Natural killer cell treated with Interleukin-12 subunit alpha and Interleukin-12 subunit beta and Interleukin-15 and Interleukin-18, amount 100 ng/mL, for 72 hours (primary cell): ENCODE data around the gene ENKUR. TPM values are rescaled to one million over a fixed set of nuclear protein-coding genes. Genes with fewer than 3 reads are reported as not detected.
"Not testable (repeated sequence)": the region's sequence is repeated elsewhere in the genome, so short reads cannot be mapped to it uniquely, and the experiment has no call there.

Experiments
- ATAC-seq, 2 donors: fragments of 150-1000 bp; cut with Tn5 transposase in 1 of 2; sonication (Bioruptor Pico), chemical (Tn5 transposase) in 1 of 2; 2 replicates each; pipeline ENCODE4 v1.10.0; 2021
- DNase-seq: peaks from one replicate; pipeline ENCODE4 v3.0.0; 2022; ENCODE audit warnings: low spot score
- H3K27ac Mint-ChIP-seq, 2 donors: 1 replicate in 1 of 2; 2 replicates in 1 of 2; pipeline ENCODE4 v1.8.0; 2022; ENCODE audit warnings: mixed read lengths in 2 of 2, mild to moderate bottlenecking in 1 of 2, moderate library complexity in 1 of 2
- H3K27me3 Mint-ChIP-seq, 2 donors: 1 replicate in 1 of 2; 2 replicates in 1 of 2; pipeline ENCODE4 v1.8.0; 2022; ENCODE audit warnings: mixed read lengths in 2 of 2
- H3K36me3 Mint-ChIP-seq: one replicate; pipeline ENCODE4 v1.8.0; 2022; ENCODE audit warnings: mixed read lengths
- H3K4me1 Mint-ChIP-seq, 2 donors: 1 replicate in 1 of 2; 2 replicates in 1 of 2; pipeline ENCODE4 v1.8.0; 2022; ENCODE audit warnings: low read depth in 2 of 2, mixed read lengths in 2 of 2, mild to moderate bottlenecking in 1 of 2
- H3K4me3 Mint-ChIP-seq: one replicate; pipeline ENCODE4 v1.8.0; 2022; ENCODE audit warnings: mixed read lengths
- H3K9me3 Mint-ChIP-seq: 2 replicates; pipeline ENCODE4 v1.8.0; 2022; ENCODE audit warnings: mixed read lengths
- total RNA-seq, 2 donors: library from RNA; stranded (reverse); gene quantifications; one replicate each; pipeline ENCODE4 v1.2.3, GENCODE V29; 2022

Gene ENKUR
- total RNA-seq, 2 donors from 2014 or later = not detected

- H3K27me3 Mint-ChIP-seq = no peaks in the 10 kb centered on the region
- ATAC-seq (no peak), DNase-seq (no peak)
- no peaks in the 10 kb centered on the region for H3K9me3 Mint-ChIP-seq
- H3K4me1 Mint-ChIP-seq = no peaks in the 10 kb centered on the region
- H3K36me3 Mint-ChIP-seq = no peaks in the 10 kb centered on the region
- H3K27ac Mint-ChIP-seq = no peak overlapping the region
- no peak overlapping the region for H3K4me3 Mint-ChIP-seq
Measured at GRCh38 chr10:24982319-24983112, 33.4 kb downstream of the ENKUR start.

GRCh38 chr10:24981161-24981710, 34.7 kb downstream of the ENKUR start:
- Mint-ChIP-seq H3K4me1 (no peaks in the 10 kb centered on the region), H3K36me3 (no peaks in the 10 kb centered on the region), H3K9me3 (no peaks in the 10 kb centered on the region), H3K27me3 (no peaks in the 10 kb centered on the region), H3K27ac (no peak overlapping the region), H3K4me3 (no peak overlapping the region)
- DNase-seq (no peak), ATAC-seq (no peak)

GRCh38 chr10:24979685-24980084, 36.3 kb downstream of the ENKUR start:
- ATAC-seq = no peak
- Mint-ChIP-seq H3K36me3 (no peaks in the 10 kb centered on the region), H3K4me3 (no peak overlapping the region), H3K9me3 (no peaks in the 10 kb centered on the region), H3K27me3 (no peaks in the 10 kb centered on the region), H3K4me1 (no peaks in the 10 kb centered on the region), H3K27ac (no peak overlapping the region)
- no peak for DNase-seq

GRCh38 chr10:24974976-24975375, 41.0 kb downstream of the ENKUR start:
- H3K4me3 Mint-ChIP-seq = no peak overlapping the region
- no peaks in the 10 kb centered on the region for H3K4me1 Mint-ChIP-seq
- no peaks in the 10 kb centered on the region for H3K36me3 Mint-ChIP-seq
- no peaks in the 10 kb centered on the region for H3K27me3 Mint-ChIP-seq
- ATAC-seq (no peak), DNase-seq (no peak)
- H3K27ac Mint-ChIP-seq = no peak overlapping the region
- no peaks in the 10 kb centered on the region for H3K9me3 Mint-ChIP-seq

GRCh38 chr10:24973163-24973562, 42.8 kb downstream of the ENKUR start:
- Mint-ChIP-seq H3K36me3 (no peaks in the 10 kb centered on the region), H3K4me1 (no peaks in the 10 kb centered on the region), H3K9me3 (no peaks in the 10 kb centered on the region), H3K27me3 (no peaks in the 10 kb centered on the region), H3K4me3 (no peak overlapping the region), H3K27ac (no peak overlapping the region)
- DNase-seq (no peak), ATAC-seq (no peak)

GRCh38 chr10:24971374-24971773, 44.6 kb downstream of the ENKUR start:
- ATAC-seq (no peak), DNase-seq (no peak)
- H3K27ac Mint-ChIP-seq = no peak overlapping the region
- H3K9me3 Mint-ChIP-seq = no peaks in the 10 kb centered on the region
- no peak overlapping the region for H3K4me3 Mint-ChIP-seq
- no peaks in the 10 kb centered on the region for H3K36me3 Mint-ChIP-seq
- H3K27me3 Mint-ChIP-seq = no peaks in the 10 kb centered on the region
- no peaks in the 10 kb centered on the region for H3K4me1 Mint-ChIP-seq

GRCh38 chr10:24969841-24970281, 46.1 kb downstream of the ENKUR start:
- no peaks in the 10 kb centered on the region for H3K27me3 Mint-ChIP-seq
- no peaks in the 10 kb centered on the region for H3K36me3 Mint-ChIP-seq
- no peaks in the 10 kb centered on the region for H3K9me3 Mint-ChIP-seq
- ATAC-seq (no peak), DNase-seq (no peak)
- no peak overlapping the region for H3K4me3 Mint-ChIP-seq
- no peak overlapping the region for H3K27ac Mint-ChIP-seq
- no peaks in the 10 kb centered on the region for H3K4me1 Mint-ChIP-seq

- not testable (repeated sequence) for H3K4me1 Mint-ChIP-seq, H3K27ac Mint-ChIP-seq, DNase-seq, H3K9me3 Mint-ChIP-seq, H3K4me3 Mint-ChIP-seq, H3K36me3 Mint-ChIP-seq, ATAC-seq, H3K27me3 Mint-ChIP-seq
Measured at GRCh38 chr10:24968951-24969350, 47.0 kb downstream of the ENKUR start.

- no peaks in the 10 kb centered on the region for H3K4me1 Mint-ChIP-seq
- no peak overlapping the region for H3K27ac Mint-ChIP-seq
- H3K36me3 Mint-ChIP-seq = no peaks in the 10 kb centered on the region
- no peaks in the 10 kb centered on the region for H3K27me3 Mint-ChIP-seq
- DNase-seq (no peak), ATAC-seq (no peak)
- no peaks in the 10 kb centered on the region for H3K9me3 Mint-ChIP-seq
- no peak overlapping the region for H3K4me3 Mint-ChIP-seq
Measured at GRCh38 chr10:24968349-24968748, 47.6 kb downstream of the ENKUR start.

- Mint-ChIP-seq H3K9me3 (no peaks in the 10 kb centered on the region), H3K4me3 (no peak overlapping the region), H3K36me3 (no peaks in the 10 kb centered on the region), H3K4me1 (no peaks in the 10 kb centered on the region), H3K27ac (no peak overlapping the region), H3K27me3 (no peaks in the 10 kb centered on the region)
- ATAC-seq (no peak), DNase-seq (no peak)
Measured at GRCh38 chr10:24966962-24967481, 48.9 kb downstream of the ENKUR start.

- ATAC-seq (no peak), DNase-seq (no peak)
- Mint-ChIP-seq H3K27ac (no peak overlapping the region), H3K9me3 (no peaks in the 10 kb centered on the region), H3K36me3 (no peaks in the 10 kb centered on the region), H3K27me3 (no peaks in the 10 kb centered on the region), H3K4me1 (no peaks in the 10 kb centered on the region), H3K4me3 (no peak overlapping the region)
Measured at GRCh38 chr10:24965051-24965450, 50.9 kb downstream of the ENKUR start.

- Mint-ChIP-seq H3K4me3 (no peak overlapping the region), H3K27me3 (no peaks in the 10 kb centered on the region), H3K4me1 (no peaks in the 10 kb centered on the region), H3K9me3 (no peaks in the 10 kb centered on the region), H3K27ac (no peak overlapping the region), H3K36me3 (no peaks in the 10 kb centered on the region)
- DNase-seq = no peak
- ATAC-seq = no peak
Measured at GRCh38 chr10:24963521-24964041, 52.4 kb downstream of the ENKUR start.

- H3K27me3 Mint-ChIP-seq = no peaks in the 10 kb centered on the region
- no peak overlapping the region for H3K4me3 Mint-ChIP-seq
- H3K36me3 Mint-ChIP-seq = no peaks in the 10 kb centered on the region
- no peaks in the 10 kb centered on the region for H3K9me3 Mint-ChIP-seq
- ATAC-seq (no peak), DNase-seq (no peak)
- H3K4me1 Mint-ChIP-seq = no peaks in the 10 kb centered on the region
- no peak overlapping the region for H3K27ac Mint-ChIP-seq
Measured at GRCh38 chr10:24962995-24963394, 53.0 kb downstream of the ENKUR start.

- Mint-ChIP-seq H3K4me3 (no peak overlapping the region), H3K36me3 (no peaks in the 10 kb centered on the region), H3K9me3 (no peaks in the 10 kb centered on the region), H3K4me1 (no peaks in the 10 kb centered on the region), H3K27me3 (no peaks in the 10 kb centered on the region), H3K27ac (no peak overlapping the region)
- ATAC-seq = no peak
- no peak for DNase-seq
Measured at GRCh38 chr10:24961582-24961981, 54.4 kb downstream of the ENKUR start.
